Suppressor macrophage treated with lipopolysaccharide for 1 hour (primary cell): ENCODE data around the gene PRKN.
A peak's percentile ranks its signal among the peaks of the same experiment; 100 is the strongest.

Experiments used
- DNase-seq, 3 donors: peaks; one replicate each; pipeline ENCODE4 v3.0.0-alpha.2; 2020 to 2022

PRKN gene

DNA sequence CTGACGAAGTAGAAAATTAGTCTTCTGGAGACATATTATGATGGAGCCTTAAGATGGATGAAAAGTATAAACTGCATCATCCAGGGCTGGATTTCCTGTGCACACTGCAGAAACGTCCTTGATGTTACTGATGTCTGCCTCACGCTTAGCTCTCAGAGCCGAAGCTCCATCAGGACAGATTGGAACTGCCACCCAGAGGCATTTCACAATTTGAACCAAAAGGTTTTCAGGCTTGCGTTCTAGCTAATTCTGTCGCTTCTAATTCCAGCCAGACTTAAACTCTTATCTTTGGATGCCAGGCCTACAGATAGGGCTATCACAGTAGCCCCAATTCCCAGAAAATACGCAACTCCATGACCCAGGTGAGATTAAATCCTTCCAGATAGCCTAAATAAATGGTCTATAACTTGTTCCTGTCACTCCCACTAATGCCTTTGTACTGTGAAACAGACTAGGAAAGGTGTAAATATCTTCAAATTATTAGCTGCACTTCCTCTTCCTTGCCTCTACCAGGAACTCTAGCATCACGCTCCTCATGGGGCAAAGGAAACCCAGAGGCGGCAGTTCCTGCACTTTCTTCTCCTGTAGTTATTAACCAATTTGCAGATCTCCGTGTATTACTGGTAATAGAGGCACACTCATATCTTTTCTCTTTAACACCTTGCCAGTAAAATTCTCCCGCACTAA, 634.6 kb downstream of the PRKN start:
- DNase-seq: no peak

DNA sequence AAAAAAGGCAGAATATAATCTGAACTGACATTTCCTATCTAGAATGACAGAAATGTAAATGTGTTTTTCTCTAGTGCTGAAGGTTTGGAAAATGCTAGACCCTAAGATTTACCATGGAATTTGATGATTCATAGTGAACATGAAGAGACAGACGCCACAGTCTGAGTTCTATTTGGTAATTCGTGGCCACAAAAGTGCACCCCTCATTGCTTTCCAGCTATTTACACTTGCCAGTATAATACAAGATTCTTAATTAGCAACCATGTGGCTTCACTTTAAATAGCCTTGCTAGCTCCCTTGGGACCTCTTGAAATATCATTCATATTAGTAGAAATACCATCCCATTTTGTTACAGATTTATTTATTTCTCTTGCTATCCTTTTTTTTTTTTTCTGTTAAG, 636.8 kb downstream of the PRKN start:
- DNase-seq: no peak

DNA sequence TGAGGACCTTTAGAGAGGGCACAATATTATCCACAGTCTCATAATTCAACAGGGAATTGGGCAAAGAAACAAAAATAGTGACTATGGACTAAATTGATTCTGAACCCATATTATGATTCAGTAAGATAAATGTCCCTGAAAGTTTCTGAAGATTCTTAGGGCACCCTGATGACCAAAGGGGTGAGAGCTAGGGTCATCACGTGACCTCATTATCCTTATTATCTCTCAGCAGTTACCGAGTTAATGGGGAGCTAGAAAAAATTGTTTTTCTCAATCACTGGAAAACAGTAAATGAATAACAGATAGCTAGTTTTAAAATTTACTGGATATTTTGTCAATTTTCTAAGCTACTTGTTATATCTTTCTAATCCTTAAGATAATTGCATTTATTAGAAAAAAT, 639.5 kb downstream of the PRKN start:
- no peak for DNase-seq

DNA sequence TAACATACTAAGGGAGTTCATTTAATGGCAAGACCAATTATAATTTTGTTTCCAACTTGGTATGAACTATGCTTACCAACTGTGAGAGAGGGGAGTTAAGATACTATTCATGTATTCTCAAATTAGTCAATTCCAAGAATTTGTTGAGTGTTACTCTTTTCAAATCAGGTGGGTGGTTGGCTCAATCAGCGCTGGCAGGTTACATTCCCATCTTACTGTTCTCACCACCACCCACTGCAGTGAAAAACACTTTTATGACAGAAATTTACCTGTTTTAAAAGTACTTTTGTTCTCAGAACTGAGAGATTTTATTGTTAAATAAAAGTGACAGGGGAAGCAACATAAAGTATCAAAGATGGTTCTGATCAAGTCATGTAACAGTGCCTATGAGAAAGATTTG, 642.0 kb downstream of the PRKN start:
- no peak for DNase-seq

DNA sequence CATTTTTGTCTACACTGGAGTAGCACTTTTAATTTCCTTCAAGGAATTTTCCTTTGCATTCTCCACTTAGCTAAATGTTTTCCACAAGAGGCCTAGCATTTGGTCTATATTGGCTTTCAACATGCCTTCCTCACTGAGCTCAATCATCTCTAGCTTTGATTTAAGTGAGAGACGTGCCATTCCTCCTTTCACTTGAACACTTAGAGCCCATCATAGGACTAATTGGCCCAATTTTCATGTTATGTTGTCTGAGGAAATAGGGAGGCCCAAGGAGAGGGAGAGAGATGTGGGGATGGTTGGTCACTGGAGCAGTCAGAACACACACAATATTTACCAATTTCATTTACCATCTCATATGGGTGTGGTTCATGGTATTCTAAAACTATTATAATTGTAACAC, 645.0 kb downstream of the PRKN start:
- DNase-seq: no peak

DNA sequence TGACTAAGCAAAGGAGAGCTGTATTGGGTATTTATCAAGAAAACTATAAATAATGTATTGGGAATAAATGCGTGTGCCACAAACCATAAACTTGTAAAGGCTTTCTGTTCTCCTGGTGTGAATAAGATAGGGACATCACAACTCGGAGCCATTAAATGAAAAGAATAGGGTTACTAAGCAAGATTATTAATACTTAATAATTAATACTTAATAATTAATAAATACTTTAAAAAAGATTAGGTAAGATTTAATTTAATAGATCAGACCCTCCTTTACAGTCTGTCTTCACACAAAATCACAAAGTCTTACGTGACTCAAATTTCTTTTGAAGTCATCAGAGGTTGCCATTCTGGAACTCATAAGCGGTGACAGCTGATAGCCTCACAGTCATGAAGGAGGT, 648.9 kb downstream of the PRKN start:
- DNase-seq: no peak

DNA sequence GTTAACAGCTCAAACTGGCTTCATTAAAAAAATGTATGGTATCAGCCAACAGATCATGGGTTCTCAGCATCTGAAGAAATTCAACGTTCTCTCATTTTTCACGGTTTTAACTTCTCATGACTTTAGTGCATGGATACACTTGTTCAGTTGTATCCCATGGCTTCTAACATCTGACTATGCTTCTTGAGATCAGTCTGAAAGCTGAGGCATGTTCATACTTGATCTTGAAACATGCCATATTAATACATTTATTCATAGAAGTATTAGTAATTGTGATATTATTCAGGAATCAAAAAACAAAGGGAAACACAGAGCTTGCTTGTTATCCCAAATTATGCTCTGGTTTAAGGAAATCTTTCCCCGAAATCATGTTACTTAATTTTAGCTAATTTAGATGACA, 649.4 kb downstream of the PRKN start:
- DNase-seq: no peak

DNA sequence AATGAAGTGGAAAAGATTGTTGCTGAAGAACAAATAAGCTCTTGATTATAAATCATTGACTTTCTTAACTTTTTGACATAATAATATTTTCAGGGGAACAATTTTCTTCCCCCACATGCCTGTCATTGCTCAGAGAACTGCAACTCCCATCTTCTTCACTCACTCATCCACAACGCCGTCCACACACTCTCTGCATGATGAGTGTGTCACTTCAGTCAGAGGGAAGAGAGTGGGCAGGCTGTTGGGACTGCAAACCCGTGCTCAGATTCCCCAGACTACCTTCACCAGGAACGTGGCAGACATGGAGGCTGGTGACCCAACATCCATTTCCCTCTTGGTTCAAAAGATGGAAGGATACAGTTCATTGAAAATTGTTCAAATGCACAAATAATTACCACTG, 650.8 kb downstream of the PRKN start:
- no peak for DNase-seq

DNA sequence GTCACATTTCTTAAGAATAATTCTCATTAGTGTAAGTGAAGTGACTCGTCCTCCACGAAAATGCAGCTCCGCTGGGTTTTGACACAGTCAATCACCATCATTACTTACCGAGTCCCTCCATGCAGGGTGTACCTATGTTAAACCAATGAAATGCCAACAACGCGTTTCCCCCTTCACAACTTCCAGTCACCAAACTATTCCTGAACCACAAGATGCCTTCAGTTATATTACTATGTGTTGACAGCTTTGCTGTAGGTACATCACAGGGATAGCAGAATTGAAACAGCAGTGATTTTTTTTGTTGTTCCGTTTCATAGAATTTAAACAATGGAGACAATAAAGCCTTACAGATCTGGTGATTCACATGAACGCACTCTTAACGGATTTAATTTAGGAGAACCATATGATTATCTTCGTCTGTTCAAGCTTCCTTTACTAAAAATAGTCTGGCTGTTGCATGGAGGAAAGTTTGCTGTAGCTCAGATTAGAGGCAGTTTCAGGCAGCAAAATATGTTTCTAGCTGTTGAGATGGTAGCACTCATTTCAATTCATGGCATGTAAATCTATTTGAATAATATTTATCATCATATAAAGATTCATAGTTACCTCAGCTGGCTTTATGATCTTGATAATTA, 652.8 kb downstream of the PRKN start:
- no peak for DNase-seq

DNA sequence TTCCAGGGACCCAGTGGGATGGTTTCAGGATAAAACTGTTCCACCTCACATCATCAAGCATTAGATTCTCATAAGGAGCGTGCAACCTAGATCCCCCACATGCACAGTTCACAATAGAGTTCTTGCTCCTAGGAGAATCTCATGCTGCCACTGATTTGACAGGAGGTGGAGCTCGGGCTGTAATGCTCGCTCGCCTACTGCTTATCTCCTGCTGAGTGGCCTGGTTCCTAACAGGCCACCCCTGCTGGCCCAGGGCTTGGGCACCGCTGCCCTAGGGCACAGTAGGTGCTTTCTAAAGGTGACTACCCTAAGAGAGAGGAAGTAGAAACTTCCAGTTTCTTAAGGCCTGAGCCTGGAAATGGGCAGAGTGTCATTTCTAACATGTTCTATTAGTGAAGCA, 656.9 kb downstream of the PRKN start:
- DNase-seq: no peak

DNA sequence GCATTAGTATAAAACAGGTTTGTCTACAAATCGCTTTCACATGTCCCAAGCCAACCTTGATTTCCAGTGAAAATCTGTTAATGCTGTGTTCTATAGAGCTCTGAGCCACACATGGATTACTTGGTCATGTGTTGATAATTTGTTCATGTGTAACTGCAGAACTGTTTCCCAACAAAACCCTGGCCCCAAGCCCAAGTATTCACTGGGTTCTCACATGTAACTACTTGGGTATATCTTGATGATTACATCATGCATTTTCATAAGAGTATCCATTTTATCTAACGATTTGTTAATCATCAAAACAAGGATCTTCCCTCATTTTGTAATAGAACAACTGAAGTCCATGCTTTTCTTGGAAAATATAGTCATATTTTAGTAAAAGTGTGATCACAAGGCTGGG, 657.6 kb downstream of the PRKN start:
- DNase-seq: no peak

DNA sequence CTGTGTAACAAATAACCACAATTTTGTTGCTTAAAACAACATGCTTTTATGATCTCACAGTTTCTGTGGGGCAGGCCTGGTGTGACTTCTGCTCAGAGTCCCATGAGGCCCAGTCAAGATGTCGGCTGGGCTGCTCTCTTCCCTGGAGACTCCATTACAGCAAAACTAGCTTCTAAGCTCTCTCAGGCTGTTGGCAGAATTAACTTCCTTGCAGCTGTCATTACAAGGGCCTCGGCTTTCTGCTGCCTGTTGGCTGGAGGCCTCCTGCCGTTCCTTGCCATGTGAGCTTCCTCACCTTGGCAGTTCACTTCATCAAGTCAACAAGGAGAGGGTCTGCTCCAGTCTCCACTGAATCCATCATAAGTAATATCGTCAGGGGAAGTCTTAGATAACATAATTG, 659.2 kb downstream of the PRKN start:
- no peak for DNase-seq

DNA sequence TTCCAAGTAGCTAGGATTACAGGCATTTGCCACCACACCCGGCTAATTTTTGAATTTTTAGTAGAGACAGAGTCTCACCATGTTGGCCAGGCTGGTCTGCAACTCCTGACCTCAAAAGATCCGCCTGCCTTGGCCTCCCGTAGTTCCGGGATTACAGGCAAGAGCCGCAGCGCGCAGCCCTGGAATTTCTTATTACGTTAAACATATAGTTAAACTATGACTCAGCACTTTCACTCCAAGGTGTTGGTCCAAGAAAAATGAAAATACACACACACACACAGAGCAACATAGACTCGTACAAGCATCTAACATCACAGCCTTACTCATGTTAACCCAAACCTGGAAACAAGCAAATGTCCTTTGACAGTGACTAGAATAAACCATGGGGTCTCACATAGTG, 663.9 kb downstream of the PRKN start:
- DNase-seq: no peak

DNA sequence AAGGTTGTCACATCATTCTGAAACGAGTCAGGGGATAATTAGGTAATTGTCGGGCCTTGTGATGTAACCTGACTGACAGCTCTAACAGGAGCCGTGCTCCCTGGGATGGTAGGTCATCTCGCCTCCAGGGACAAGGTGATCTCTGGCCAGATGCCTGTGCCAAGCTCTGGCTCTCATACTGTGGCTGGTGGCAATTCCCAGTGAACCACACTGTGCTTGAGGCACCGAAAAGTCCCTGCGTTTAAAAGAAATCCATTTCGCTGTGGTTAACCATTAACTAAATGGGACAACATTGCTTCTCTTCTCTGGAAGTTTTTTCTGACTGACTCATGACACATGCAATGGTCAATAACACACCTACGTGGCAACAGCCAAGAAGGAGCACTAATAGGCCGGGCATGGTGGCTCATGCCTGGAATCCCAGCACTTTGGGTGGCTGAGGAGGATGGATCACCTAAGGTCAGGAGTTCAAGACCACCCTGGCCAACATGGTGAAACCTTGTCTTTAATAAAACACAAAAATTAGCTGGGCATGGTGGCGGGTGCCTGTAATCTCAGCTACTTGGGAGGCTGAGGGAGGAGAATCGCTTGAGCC, 669.2 kb downstream of the PRKN start:
- no peak for DNase-seq

DNA sequence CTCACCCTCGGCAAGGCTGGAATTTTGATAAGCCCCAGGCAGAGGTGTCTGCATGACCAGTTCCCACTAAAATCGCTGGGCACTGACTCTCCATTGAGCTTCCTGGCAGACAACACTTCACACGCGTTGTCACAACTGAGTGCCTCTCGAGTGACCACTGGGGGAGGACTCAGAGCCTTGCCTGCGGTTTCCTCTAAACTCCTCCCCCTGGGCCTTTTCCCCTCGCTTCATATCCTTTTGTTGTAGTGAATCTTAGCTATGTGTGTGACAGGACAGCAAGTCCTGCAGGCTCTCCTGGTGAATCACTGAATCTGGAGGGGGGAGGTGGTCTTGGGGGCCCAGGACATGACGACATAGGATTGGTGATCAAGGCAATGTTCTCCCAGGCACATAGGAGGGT, 670.8 kb downstream of the PRKN start:
- no peak for DNase-seq

DNA sequence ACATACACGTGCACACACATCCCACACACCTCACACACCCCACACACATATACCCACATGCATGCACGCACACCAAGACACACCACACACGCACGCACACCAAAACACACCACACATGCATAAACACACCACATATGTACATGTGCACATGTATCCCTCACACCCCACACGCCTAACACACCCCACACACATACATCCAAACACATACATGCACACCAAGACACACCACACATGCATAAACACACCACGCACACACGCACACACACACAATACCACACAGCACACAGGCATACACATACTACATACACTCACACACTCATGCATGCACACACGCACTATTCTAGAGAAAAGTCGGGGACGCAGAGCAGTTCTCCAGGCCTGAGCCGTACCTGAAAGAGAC, 671.5 kb downstream of the PRKN start:
- no peak for DNase-seq

DNA sequence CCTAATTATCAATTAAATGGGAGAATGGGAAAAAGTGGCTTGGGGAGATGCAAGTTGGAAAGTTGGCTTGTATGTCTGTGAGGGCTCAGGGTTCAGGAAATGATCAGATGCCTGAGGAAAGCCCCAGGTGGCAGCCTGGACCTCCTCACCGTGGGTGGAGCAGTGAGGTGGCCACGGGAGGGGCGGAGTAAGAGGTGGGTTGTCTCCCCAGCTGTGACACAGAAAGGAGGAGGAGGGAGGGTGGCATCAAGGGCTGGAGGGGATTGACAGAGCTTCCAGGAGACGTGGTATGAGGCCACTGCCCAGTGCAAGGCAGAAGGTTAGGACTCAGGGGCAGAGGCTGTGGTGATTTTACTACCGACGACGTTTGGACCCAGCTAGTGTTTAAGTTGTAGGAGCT, 672.2 kb downstream of the PRKN start:
- DNase-seq: no peak

DNA sequence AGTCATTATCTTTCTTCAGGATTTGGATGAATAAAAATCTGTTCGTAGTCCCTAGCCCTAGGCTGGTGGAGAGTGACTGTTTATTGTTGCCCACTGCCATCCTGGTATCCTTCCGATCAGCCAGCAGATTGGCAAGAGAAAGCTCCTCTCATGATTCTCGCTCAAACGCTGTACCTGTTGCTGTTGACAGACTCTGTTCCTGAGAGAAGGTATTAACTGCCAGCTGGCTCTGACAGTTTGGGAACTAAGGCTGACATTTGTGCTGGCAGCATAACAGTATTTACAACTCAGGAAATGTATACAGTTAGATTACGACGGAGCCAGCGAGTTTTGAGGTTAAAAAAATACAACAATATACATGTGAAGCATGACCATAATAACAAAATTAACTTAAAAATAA, 674.5 kb downstream of the PRKN start:
- DNase-seq: no peak

DNA sequence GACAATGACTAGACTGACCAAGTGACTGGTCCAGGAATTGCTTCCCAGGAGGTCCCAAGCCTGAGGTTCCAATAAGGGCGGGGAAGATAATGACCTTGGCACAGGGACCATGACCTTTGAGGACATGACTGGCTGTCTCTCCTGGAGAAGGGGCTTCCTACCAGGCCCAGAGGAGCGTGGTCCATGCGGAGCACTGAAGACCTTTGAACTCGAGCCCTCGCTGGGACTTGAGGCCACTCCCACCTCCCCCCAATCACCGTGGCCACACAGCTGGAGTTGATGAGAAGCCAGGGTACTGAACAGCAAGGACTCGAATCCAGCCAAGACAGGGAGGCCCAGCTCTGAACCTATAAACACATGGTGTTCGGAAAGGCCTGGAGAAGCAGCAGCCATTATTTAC, 677.0 kb downstream of the PRKN start:
- no peak for DNase-seq

DNA sequence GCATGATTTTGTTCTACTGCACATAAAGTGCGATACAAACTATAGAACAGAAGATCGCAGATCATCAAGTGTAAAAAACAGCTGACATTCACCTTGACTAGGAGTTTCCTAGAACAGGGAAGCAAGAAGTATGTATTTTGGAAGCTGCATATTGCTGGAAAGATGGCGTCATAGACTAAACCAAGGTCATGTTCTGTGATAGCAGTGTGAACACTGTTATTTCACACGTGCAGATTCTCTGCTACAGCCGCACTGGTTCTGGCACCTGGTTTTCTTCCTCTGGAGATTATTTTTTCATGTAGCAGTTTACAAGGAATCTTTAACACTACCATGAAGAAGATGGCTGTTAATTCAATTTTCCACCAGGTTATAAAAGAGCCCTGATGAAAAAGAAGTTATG, 681.2 kb downstream of the PRKN start:
- DNase-seq: no peak

DNA sequence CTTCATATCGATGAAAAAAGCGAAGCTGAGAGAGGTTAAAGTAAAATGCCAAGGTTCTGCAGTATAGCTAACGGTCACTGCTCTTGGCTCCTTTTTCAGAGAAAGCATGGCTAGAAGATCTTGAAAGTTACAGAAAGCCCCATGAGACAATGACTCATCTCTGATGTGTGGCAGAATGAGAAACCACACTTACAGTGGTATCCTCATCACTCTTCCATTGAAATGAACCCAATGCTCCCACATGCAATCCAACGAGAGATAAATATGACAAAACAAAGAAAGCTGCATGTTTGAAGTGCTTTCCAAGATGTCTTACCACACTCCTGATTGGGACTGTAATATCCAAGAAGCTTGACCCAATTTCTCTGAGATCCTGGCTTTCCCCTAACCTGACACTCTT, 694.9 kb downstream of the PRKN start:
- DNase-seq: peak in 2 of 3 donors; percentile 50 to 52

DNA sequence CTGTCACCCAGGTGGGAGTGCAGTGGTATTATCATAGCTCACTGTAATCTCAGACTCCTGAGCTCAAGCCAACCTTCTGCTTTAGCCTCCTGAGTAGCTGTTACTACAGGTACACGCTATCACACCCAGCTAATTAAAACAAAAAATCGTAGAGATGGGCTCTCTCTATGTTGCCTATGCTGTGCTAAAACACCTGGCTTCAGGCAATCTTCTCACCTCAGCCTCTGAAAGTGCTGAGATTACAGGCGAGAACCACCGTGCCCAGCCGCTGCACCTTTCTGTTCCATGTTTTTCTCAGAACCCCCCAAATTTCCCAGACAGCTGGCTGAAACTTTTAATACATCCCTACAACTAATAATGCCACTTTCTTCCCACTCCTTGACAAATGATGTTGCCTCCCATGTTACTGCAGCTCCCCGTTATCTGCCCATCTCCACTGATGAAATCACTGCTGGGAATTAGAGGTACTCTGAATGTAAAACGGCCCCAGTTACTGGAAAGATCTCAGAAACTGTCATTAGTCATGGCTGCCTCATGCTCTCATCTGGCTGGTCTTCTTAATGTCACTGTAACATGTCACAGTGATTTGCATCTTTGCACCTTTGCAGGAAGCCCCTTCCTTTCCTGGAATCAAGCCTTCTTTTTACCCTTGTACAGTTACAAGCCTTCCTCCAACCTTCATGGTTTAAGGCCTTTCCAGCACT, 697.5 kb downstream of the PRKN start:
- DNase-seq: no peak

DNA sequence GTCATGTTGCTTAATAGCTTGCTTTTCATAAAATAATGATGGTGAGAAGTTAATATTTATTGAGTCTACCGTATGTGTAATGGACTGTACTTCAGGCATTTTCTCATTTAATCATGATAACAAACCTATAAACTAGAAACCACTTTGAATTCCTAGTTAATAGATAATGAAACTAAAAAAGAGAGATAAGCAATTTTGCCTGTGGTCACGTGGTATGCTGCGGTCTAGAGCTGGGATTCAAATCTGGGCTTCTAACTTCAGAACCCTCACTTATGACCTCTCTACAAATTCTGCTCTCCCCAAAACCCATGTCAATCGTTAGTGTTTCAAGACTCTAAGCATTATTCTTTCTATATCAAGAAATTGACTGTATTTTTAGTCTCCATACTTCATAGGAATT, 700.7 kb downstream of the PRKN start:
- DNase-seq: no peak

DNA sequence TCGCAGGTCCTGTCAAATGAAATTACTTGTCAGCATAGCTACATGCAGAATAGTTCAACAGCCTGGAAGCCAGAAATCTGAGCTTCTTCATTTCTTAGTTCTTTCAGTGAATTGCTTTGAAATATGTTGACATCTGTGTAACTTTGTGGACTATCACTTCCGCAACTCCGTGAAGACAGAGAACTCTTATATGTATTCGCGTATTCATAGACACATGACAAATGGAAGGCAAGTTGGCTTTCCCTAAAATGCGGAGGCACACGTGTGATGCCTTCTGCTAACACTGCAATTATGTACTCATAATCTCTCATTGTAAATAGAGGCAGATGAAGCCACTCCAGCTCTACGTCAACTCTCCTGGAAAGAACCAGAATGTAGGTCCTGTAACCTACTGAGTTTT, 701.5 kb downstream of the PRKN start:
- no peak for DNase-seq
